T-helper 2 cell treated with Interferon-gamma antibody and Interleukin-4, amounts not matched to agents 5 μg/mL and 100 μg/mL, for 36 hours (primary cell): Measurements from ENCODE around the gene PRRT3.
"Not testable (repeated sequence)": the region's sequence is repeated elsewhere in the genome, so short reads cannot be mapped to it uniquely, and the experiment has no call there.

ENCODE experiments used
- DNase-seq: peaks from one replicate; pipeline ENCODE4 v3.0.0; 2021; ENCODE audit warnings: low spot score
- H3K27ac Mint-ChIP-seq: one replicate; pipeline ENCODE4 v1.8.0; 2021; ENCODE audit warnings: mild to moderate bottlenecking, mixed read lengths
- H3K27me3 Mint-ChIP-seq: one replicate; pipeline ENCODE4 v1.8.0; 2021; ENCODE audit warnings: low read depth, mixed read lengths
- H3K36me3 Mint-ChIP-seq: one replicate; pipeline ENCODE4 v1.8.0; 2021; ENCODE audit warnings: low read depth, mixed read lengths
- H3K4me1 Mint-ChIP-seq: one replicate; pipeline ENCODE4 v1.8.0; 2021; ENCODE audit warnings: low read depth, mixed read lengths
- H3K4me3 Mint-ChIP-seq: one replicate; pipeline ENCODE4 v1.8.0; 2022; ENCODE audit warnings: mild to moderate bottlenecking, moderate library complexity, mixed read lengths
- H3K9me3 Mint-ChIP-seq: one replicate; pipeline ENCODE4 v1.8.0; 2021; ENCODE audit warnings: mixed read lengths

PRRT3 gene

DNA sequence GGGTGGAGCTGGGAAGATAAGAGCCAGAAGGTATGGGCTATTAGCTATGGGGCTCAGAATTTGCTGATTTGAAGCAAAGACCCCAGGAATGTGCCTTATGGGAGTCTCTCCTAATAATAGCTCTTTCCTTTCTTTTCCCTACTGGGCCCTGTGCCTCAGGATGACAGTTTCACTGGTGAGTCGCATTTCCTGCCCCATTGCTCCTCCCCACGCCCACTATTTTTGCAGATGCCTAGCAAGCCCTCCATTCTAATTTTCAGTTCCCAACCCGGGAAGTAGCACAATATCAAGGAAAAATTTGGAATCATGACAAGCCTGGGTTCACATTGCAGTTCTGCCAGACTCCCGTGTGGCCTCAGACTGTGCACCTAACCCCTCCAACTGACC, 49.0 kb downstream of the PRRT3 start:
- Mint-ChIP-seq H3K9me3 (no peaks in the 10 kb centered on the region), H3K27me3 (no peaks in the 10 kb centered on the region), H3K36me3 (no peaks in the 10 kb centered on the region), H3K4me3 (no peak overlapping the region), H3K4me1 (peaks cover 26% of the 10 kb centered on the region), H3K27ac (no peak overlapping the region)
- DNase-seq, result peak; percentile 22

DNA sequence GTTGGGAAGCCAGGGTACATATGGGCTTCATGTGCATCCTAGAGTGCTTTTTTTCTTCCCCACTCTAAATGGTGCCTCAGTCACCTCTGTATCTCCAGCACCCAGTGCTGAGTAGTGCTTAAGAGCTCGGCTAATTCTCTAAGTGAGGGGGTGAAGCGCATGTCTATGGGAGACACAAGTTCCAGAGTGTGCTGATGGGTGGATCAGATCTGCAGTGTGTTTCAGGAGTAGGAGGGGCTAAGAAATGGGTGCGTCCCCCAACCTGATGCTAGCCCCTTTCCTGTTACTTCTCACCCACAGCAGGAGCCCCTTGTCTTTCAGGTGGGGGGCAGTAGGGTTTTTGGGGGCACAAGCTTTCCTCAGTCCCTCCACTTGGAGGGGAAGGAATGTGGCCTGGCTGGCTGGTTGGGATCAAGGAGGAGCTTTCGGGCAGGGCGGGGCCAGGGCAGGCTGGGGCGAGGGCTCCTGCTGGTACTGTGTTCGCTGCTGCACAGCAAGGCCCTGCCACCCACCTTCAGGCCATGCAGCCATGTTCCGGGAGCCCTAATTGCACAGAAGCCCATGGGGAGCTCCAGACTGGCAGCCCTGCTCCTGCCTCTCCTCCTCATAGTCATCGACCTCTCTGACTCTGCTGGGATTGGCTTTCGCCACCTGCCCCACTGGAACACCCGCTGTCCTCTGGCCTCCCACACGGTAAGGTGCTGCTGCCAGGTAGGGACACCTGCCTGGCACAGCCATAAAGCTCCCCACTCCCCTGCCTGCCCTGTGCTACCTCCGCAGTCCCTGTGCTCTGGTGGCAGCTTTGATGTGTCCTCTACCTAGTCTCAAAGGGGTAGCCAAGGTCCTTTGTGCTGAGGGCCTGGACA, 49.6 kb downstream of the PRRT3 start, which contains the start of gene IL17RE:
Gene IL17RE (plus strand): TSS at position 477 of the 866 bp plus-strand sequence. CDS start 85 bp downstream, at position 562.
- Mint-ChIP-seq H3K36me3 (no peaks in the 10 kb centered on the region), H3K4me1 (peaks cover 26% of the 10 kb centered on the region), H3K27ac (peak within 1 kb of the TSS; percentile 26), H3K27me3 (no peaks in the 10 kb centered on the region), H3K4me3 (peak within 1 kb of the TSS; percentile 19), H3K9me3 (no peaks in the 10 kb centered on the region)
- DNase-seq, result no peak

DNA sequence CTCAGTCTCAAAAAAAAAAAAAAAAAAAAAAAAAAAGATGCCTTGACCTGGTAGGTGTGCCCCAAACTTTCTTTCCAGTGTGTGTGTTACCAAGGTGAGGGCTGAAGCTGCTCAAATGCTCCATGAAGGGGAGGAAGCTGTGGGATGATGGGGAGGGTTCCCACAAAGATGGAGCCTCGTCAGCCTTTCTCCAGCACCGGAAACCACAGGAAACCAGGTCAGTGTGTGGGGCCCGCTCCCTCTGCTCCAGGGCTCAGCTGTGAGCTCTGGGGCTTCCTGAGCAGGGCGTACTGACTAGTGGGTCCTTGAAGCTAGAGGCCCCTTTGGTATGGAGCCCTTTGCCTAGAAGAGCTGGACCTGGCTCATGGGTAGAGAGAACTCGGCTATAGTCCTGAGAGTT, 50.2 kb downstream of the PRRT3 start:
- H3K9me3 Mint-ChIP-seq, result no peaks in the 10 kb centered on the region
- no peaks in the 10 kb centered on the region for H3K36me3 Mint-ChIP-seq
- no peaks in the 10 kb centered on the region for H3K27me3 Mint-ChIP-seq
- DNase-seq, result peak; percentile 43
- H3K4me3 Mint-ChIP-seq, result peak overlapping the region; percentile 19
- H3K4me1 Mint-ChIP-seq, result peaks cover 26% of the 10 kb centered on the region
- H3K27ac Mint-ChIP-seq, result peak overlapping the region; percentile 26

DNA sequence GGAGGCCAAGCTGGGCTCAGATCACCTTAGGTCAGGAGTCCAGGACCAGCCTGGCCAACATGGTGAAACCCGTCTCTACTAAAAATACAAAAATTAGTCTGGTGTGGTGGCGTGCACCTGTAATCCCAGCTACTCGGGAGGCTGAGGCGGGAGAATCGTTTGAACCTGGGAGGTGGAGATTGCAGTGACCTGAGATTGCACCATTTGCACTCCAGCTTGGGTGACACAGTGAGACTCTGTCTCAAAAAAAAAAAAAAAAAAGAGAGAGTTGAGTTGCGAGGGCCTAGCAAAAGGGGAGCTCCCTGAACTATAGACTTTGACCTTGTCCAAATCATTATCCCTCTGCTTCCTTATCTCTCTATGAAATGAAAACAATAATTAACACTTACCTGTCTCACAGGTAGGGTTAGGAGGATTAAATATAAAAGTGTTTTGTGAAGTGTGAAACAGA, 51.2 kb downstream of the PRRT3 start:
- not testable (repeated sequence) for H3K36me3 Mint-ChIP-seq, H3K9me3 Mint-ChIP-seq, H3K27ac Mint-ChIP-seq, H3K4me3 Mint-ChIP-seq, DNase-seq, H3K27me3 Mint-ChIP-seq
- H3K4me1 Mint-ChIP-seq, result peaks cover 26% of the 10 kb centered on the region

DNA sequence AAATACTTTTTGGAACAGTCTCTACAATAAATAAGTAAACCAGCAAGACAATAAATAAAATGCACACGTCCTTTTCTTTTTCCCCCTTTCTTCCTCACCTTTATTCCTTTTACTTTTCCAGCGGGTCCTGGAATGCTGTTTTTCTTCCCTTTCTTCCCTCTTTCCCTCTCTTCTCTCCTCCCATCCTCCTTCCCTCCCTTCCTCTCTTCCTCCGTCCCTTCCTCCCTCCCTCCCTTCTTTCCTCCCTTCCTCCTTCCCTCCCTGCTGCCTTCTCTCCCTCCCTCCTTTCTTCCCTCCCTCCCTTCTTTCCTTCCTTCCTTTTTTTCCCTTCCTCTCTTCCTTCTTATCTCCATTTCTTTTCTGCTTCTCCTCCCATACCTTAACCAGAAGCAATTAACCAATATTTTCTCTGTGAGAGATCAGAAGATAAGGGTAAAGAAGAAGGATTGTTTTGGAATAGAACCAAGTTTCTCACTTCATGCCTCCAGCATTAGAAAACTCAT, 52.9 kb downstream of the PRRT3 start:
- no peak overlapping the region for H3K4me3 Mint-ChIP-seq
- peaks cover 32% of the 10 kb centered on the region for H3K4me1 Mint-ChIP-seq
- no peaks in the 10 kb centered on the region for H3K27me3 Mint-ChIP-seq

DNA sequence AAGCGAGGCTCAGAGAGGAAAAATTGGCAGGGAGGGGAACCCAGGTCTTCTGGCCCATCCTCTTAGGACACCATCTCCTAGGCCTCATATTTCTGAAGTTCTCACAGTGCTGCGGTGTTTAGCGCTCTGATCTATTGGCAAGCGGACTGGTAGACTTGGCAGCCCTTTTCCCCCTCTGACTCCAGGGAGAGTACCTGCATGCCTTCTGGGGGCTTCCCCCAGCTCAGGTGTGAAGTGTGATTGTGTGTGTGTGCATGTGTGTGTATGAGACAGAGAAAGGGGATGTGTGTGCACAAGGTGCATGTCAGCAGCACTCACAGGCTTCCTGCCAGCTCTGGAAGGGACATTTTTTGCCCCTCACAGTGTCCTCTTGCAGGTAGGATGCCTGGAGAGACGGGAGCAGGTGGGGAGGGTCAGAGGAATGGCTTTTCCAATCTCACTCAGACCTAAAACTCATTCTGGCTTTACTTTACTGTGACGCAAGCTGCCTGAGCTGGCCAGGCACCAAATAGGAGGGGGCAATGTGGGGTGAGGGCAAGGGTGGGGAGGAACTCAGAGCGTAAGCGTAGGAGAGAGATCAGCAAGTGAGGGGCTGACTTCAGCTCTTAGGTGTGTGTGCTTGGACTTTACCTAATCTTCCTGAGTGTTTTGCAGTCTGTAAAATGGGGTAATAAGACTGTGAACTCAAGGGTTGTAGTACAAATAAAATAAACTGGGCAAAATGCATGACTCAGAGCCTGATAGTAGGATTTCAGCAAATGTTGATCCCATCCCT, 53.6 kb downstream of the PRRT3 start:
- Mint-ChIP-seq H3K9me3 (no peaks in the 10 kb centered on the region), H3K27ac (no peak overlapping the region), H3K27me3 (no peaks in the 10 kb centered on the region), H3K36me3 (peaks cover 12% of the 10 kb centered on the region), H3K4me1 (peaks cover 34% of the 10 kb centered on the region), H3K4me3 (no peak overlapping the region)
- DNase-seq, result no peak

More for the DNA sequence above, 52.9 kb downstream of the PRRT3 start:
- peaks cover 6% of the 10 kb centered on the region for H3K36me3 Mint-ChIP-seq
- no peak overlapping the region for H3K27ac Mint-ChIP-seq
- no peak for DNase-seq
- no peaks in the 10 kb centered on the region for H3K9me3 Mint-ChIP-seq

DNA sequence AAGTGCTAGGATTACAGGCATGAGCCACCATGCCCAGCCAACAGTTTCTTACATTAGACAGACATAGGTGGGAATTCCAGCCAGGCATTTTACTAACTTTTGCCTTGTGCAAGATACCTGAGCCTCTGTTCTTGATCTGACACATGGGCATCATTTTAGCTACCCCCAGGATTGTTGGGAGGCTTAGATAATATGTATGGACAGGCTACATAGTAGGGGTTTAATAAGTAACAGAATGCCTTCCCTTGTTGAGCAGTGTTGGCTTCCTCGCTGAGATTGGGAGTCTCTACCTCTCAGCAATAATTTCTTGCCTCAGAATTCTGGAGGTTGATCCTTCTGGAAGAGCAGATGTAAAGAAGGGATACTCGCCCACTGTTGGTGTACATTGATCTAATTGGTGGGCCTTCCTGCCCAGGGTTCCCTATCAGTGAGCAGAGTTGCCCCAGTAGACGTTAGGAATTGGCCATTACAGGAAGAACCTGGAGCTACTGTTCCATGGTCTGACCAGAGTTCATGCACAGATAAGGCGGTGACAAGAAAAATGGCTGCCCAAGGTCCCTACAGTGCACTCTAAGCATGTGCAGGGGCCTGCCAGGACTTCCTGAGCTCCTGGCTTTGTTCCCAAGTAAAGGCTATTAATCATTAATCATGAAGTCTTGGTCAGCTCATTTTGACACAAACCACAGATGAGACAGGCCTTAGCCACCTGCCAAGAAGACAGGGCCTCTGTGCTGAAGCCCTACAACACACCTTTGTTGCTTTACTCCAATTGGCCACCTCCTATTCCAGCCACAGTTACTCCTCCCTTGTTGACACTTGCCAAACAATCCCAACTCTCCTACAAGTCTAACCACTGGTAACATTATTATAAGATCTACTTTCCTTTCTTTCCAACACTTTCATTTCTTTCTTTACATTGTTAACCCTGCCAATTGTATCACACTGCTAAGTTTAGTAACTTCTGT, 54.5 kb downstream of the PRRT3 start:
- no peaks in the 10 kb centered on the region for H3K27me3 Mint-ChIP-seq
- peaks cover 33% of the 10 kb centered on the region for H3K4me1 Mint-ChIP-seq
- H3K4me3 Mint-ChIP-seq, result no peak overlapping the region
- no peaks in the 10 kb centered on the region for H3K9me3 Mint-ChIP-seq
- DNase-seq, result no peak
- H3K27ac Mint-ChIP-seq, result no peak overlapping the region
- peaks cover 20% of the 10 kb centered on the region for H3K36me3 Mint-ChIP-seq

DNA sequence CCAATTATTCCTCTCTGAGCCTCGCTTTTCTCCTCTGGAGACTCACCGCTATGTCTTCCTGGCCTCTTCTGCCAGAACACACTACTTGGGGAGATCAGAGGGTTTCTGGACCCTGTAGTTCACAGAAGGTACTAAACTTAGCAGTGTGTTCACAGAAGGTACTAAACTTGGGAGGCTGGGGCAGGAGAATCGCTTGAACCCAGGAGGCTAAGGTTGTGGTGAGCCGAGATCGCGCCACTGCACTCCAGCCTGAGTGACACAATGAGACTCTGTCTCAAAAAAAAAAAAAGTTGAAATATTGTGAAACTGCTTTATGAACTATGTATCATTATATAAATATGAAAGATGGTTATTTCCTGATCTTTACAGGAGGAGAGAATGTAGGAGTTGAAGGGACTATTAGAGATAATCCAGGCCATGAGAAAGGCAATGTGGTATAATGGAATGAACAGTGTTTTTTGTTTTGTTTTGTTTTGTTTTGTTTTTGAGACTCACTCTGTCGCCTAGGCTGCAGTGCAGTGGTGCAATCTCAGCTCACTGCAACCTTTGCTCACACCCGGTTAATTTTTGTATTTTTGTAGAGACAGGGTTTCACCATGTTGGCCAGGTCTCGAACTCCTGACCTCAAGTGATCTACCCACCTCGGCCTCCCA, 55.3 kb downstream of the PRRT3 start:
- H3K4me3 Mint-ChIP-seq, H3K9me3 Mint-ChIP-seq, H3K27me3 Mint-ChIP-seq, DNase-seq, H3K27ac Mint-ChIP-seq: not testable (repeated sequence)
- Mint-ChIP-seq H3K36me3 (peaks cover 25% of the 10 kb centered on the region), H3K4me1 (peaks cover 33% of the 10 kb centered on the region)

DNA sequence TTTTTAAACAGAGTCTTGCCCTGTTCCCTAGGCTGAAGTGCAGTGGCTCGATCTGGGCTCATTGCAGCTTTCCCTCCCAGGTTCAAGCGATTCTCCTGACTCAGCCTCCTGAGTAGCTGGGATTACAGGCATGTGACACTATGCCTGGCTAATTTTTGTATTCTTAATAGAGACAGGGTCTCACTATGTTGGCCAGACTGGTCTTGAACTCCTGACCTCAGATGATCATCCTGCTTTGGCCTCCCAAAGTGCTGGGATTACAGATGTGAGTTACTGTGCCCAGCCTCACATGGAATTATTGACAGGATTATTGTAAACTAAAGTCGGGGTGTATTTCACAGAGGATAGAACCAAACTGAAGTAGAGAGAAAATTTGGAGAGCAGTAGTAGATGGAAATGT, 56.5 kb downstream of the PRRT3 start:
- Mint-ChIP-seq H3K4me1 (peaks cover 33% of the 10 kb centered on the region), H3K36me3 (peaks cover 32% of the 10 kb centered on the region)
- H3K27ac Mint-ChIP-seq, H3K4me3 Mint-ChIP-seq, H3K9me3 Mint-ChIP-seq, DNase-seq, H3K27me3 Mint-ChIP-seq: not testable (repeated sequence)
